SU-DHL-6 (cell line): ENCODE data around the gene NPIPB8.
"Not testable (repeated sequence)": the region's sequence is repeated elsewhere in the genome, so short reads cannot be mapped to it uniquely, and the experiment has no call there.

ENCODE experiments used
- H2AFZ ChIP-seq: fragments of 200-600 bp; sonication (generic); 2 replicates; pipeline ENCODE4 v1.6.1; 2014; ENCODE audit warnings: low read depth, mild to moderate bottlenecking, moderate library complexity, mixed read lengths, antibody characterized with exemption, low read length; ENCODE audit not compliant: severe bottlenecking
- H3F3A ChIP-seq: fragments of 200-600 bp; shearing (Covaris generic); 2 replicates; pipeline ENCODE4 v1.6.0; 2016; ENCODE audit warnings: antibody characterized with exemption, mild to moderate bottlenecking; ENCODE audit not compliant: insufficient read depth
- H3K27ac ChIP-seq: fragments of 200-600 bp; sonication (generic); 2 replicates; pipeline ENCODE4 v1.5.1; 2016; ENCODE audit warnings: low read depth, mild to moderate bottlenecking, low read length, moderate library complexity, mixed read lengths
- H3K27me3 ChIP-seq: fragments of 200-600 bp; sonication (generic), shearing (Covaris generic); 2 replicates; pipeline ENCODE4 v1.6.0; 2014; ENCODE audit warnings: mild to moderate bottlenecking, low read length
- H3K36me3 ChIP-seq: fragments of 200-600 bp; sonication (generic); 2 replicates; pipeline ENCODE4 v1.6.1; 2014; ENCODE audit warnings: mild to moderate bottlenecking, low read length, mixed read lengths
- H3K4me2 ChIP-seq: fragments of 300-600, 200-600 bp; shearing (Covaris generic), sonication (generic); 2 replicates; pipeline ENCODE4 v1.6.0; 2014; ENCODE audit warnings: low read length, low read depth, mild to moderate bottlenecking; ENCODE audit not compliant: poor library complexity, severe bottlenecking
- H3K4me3 ChIP-seq: fragments of 200-600 bp; sonication (generic); 2 replicates; pipeline ENCODE4 v1.5.1; 2014; ENCODE audit warnings: antibody characterized with exemption, low read length, mild to moderate bottlenecking, mixed read lengths; ENCODE audit not compliant: insufficient read depth, poor library complexity, severe bottlenecking
- H3K79me2 ChIP-seq: fragments of 200-600 bp; sonication (generic); 2 replicates; pipeline ENCODE4 v1.6.1; 2014; ENCODE audit warnings: mild to moderate bottlenecking, low read length, moderate library complexity; ENCODE audit not compliant: insufficient read depth
- H3K9ac ChIP-seq: fragments of 200-600 bp; sonication (generic); 2 replicates; pipeline ENCODE4 v1.7.0; 2014; ENCODE audit warnings: mild to moderate bottlenecking, low read length
- H3K9me2 ChIP-seq: fragments of 200-600 bp; sonication (generic); replicated peaks from 2 replicates; pipeline ENCODE4 v1.6.1; 2014; ENCODE audit warnings: low read length; ENCODE audit not compliant: insufficient read depth
- H3K9me3 ChIP-seq: fragments of 200-600 bp; sonication (generic); 2 replicates; pipeline ENCODE4 v1.6.1; 2014; ENCODE audit warnings: low read length, mixed read lengths; ENCODE audit not compliant: insufficient read depth
- H4K20me1 ChIP-seq: fragments of 200-600 bp; sonication (generic); 2 replicates; pipeline ENCODE4 v1.6.1; 2014; ENCODE audit warnings: low read depth, mild to moderate bottlenecking, antibody characterized with exemption, low read length, moderate library complexity, mixed read lengths
- CTCF ChIP-seq: fragments of 200-600 bp; sonication (generic); IDR thresholded peaks from one replicate; pipeline ENCODE4 v1.5.1; 2017; ENCODE audit warnings: antibody characterized with exemption, mild to moderate bottlenecking, low read length, moderate library complexity; ENCODE audit not compliant: insufficient read depth, poor library complexity, severe bottlenecking
- EZH2phosphoT487 ChIP-seq: fragments of 200-600 bp; sonication (generic), shearing (Covaris generic); conservative IDR thresholded peaks from 2 replicates; pipeline ENCODE4 v1.6.1; 2018; ENCODE audit warnings: mild to moderate bottlenecking, antibody characterized with exemption, low read length, moderate library complexity, mixed read lengths

Gene NPIPB8

DNA sequence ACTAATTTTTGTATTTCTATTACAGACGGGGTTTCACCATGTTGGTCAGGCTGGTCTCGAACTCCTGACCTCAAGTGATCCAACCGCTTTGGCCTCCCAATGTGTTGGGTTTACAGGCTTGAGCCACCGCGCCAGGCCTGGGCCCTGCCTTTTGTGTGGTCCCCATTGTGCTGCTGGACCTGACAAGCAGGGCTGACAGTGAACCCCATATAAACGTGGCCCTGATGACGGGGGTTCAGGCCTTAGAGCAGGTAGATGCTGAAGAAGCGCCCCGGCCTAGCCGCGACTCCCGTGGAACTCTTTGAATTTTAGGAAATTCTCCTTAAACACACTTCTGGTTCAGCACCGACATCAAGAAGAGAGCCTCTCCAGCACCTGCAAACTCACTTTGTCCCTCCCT, 36.3 kb upstream of the NPIPB8 start:
- not testable (repeated sequence) for H3K36me3 ChIP-seq, H3K9ac ChIP-seq, H3K4me3 ChIP-seq, H3K4me2 ChIP-seq, H3K27me3 ChIP-seq, H3K27ac ChIP-seq, H3K9me2 ChIP-seq, H3K9me3 ChIP-seq, H2AFZ ChIP-seq, H3K79me2 ChIP-seq, H4K20me1 ChIP-seq, H3F3A ChIP-seq

DNA sequence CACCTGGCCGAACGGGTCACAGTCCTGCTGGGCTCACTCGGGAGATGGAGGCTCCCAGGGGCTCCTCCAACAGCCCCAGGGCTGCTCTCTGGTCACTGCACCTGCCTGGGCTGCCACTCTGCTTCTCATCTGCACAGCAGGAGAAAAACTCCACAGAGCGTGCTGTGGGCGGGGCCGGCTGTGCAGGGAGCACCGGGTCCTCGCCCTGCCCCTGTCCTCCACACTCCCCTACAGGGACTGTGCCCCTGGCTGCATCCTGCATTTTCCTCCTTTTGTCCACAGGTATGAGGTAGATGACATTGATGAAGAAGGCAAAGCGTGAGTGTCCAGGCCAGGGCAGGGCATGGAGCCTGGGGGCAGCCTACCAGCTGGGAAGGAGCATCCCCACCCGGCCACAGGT, 35.8 kb upstream of the NPIPB8 start:
- not testable (repeated sequence) for H3K9ac ChIP-seq, H3K36me3 ChIP-seq, H3K4me3 ChIP-seq, H3K27me3 ChIP-seq, H4K20me1 ChIP-seq, H3K79me2 ChIP-seq, H2AFZ ChIP-seq, H3K9me2 ChIP-seq, H3F3A ChIP-seq, H3K27ac ChIP-seq, H3K4me2 ChIP-seq, H3K9me3 ChIP-seq

GRCh38 chr16:28602529-28602928, 35.3 kb upstream of the NPIPB8 start:
- Histone ChIP-seq H3F3A (no peaks in the 10 kb centered on the region), H3K4me2 (no peak overlapping the region), H3K79me2 (no peaks in the 10 kb centered on the region)

GRCh38 chr16:28603381-28604185, 34.3 kb upstream of the NPIPB8 start:
- Histone ChIP-seq H3K9me2 (no peaks in the 10 kb centered on the region), H4K20me1 (no peaks in the 10 kb centered on the region), H3K27me3 (no peaks in the 10 kb centered on the region), H3K27ac (no peak overlapping the region), H3K4me2 (no peak overlapping the region), H3F3A (no peaks in the 10 kb centered on the region), H3K36me3 (no peaks in the 10 kb centered on the region), H3K4me3 (no peak overlapping the region), H3K79me2 (no peaks in the 10 kb centered on the region), H3K9ac (no peak overlapping the region), H3K9me3 (no peaks in the 10 kb centered on the region), H2AFZ (no peak overlapping the region)
- TF ChIP-seq CTCF (no peak), EZH2phosphoT487 (no peak)

More at GRCh38 chr16:28602529-28602928, 35.3 kb upstream of the NPIPB8 start:
- Histone ChIP-seq H2AFZ (no peak overlapping the region), H3K4me3 (no peak overlapping the region), H3K9me3 (no peaks in the 10 kb centered on the region), H3K27me3 (no peaks in the 10 kb centered on the region), H3K36me3 (no peaks in the 10 kb centered on the region), H3K27ac (no peak overlapping the region), H3K9me2 (no peaks in the 10 kb centered on the region), H3K9ac (no peak overlapping the region), H4K20me1 (no peaks in the 10 kb centered on the region)
- TF ChIP-seq CTCF (no peak), EZH2phosphoT487 (no peak)
